Esophagus squamous epithelium (tissue), 5 donors: ENCODE results near the gene PRAC1. TPM values are rescaled to one million over a fixed set of nuclear protein-coding genes. Genes with fewer than 3 reads are reported as not detected.

ENCODE experiments used
- DNase-seq: peaks from one replicate; lab custom pipeline; 2025; lab: John Stamatoyannopoulos, UW
- H3K27ac ChIP-seq, 4 donors: fragments of 200-600 bp; sonication (generic); one replicate each; pipeline ENCODE4 v1.5.1; 2016 to 2019; ENCODE audit warnings: mild to moderate bottlenecking in 1 of 4
- H3K27me3 ChIP-seq, 4 donors: fragments of 200-600 bp; sonication (generic); 1 replicate in 3 of 4; 2 replicates in 1 of 4; pipeline versions ENCODE4 v1.5.1 to v1.6.0; 2017 to 2021; ENCODE audit warnings: antibody characterized with exemption in 1 of 4
- H3K36me3 ChIP-seq, 3 donors: fragments of 200-600 bp; sonication (generic); one replicate each; pipeline ENCODE4 v1.5.1; 2016 to 2019
- H3K4me1 ChIP-seq, 3 donors: fragments of 200-600 bp; sonication (generic); one replicate each; pipeline ENCODE4 v1.5.1; 2017 to 2019
- H3K4me3 ChIP-seq, 4 donors: fragments of 200-600 bp; sonication (generic); 1 replicate in 3 of 4; 2 replicates in 1 of 4; pipeline ENCODE4 v1.5.1; 2016 to 2019; ENCODE audit warnings: mild to moderate bottlenecking in 2 of 4, moderate library complexity in 1 of 4
- H3K9me3 ChIP-seq, 3 donors: fragments of 200-600 bp; sonication (generic); one replicate each; pipeline ENCODE4 v1.5.1; 2016 to 2019
- POLR2A ChIP-seq, 4 donors: fragments of 450-650 bp; IDR thresholded peaks; one replicate each; pipeline ENCODE4 v1.6.1; 2017; ENCODE audit warnings: antibody characterized with exemption in 4 of 4, mild to moderate bottlenecking in 4 of 4, moderate library complexity in 3 of 4
- WGBS, 2 donors: methylation state at CpG; one replicate each; pipeline ENCODE4 v1.1.5; 2018; 5-methylcytosine and 5-hydroxymethylcytosine counted together
- intact Hi-C: fragments of 100-400 bp; cut with DNase I; formaldehyde crosslinking; loops from one replicate; pipeline ENCODE4 v1.15.0; 2022
- total RNA-seq, 4 donors: library from RNA; depleted of rRNA; stranded (reverse); fragments of >200 nt; gene quantifications; one replicate each; pipeline ENCODE4 v1.1.0, GENCODE V29; 2016
- TF ChIP-seq, protein P1 (sequence below), 6 experiments: fragments of 450-650 bp in 4 of 6; fragments of 200-600 bp in 2 of 6; sonication (generic) in 2 of 6; IDR thresholded peaks; one replicate each; pipeline ENCODE4 v1.5.1; 2016 to 2019; ENCODE audit warnings: antibody characterized with exemption in 6 of 6, mild to moderate bottlenecking in 4 of 6, moderate library complexity in 4 of 6
- donor health status: DM: yes; HTN: yes; CAD: no.

Gene PRAC1
- total RNA-seq, 4 donors from 2014 or later: not detected

DNA sequence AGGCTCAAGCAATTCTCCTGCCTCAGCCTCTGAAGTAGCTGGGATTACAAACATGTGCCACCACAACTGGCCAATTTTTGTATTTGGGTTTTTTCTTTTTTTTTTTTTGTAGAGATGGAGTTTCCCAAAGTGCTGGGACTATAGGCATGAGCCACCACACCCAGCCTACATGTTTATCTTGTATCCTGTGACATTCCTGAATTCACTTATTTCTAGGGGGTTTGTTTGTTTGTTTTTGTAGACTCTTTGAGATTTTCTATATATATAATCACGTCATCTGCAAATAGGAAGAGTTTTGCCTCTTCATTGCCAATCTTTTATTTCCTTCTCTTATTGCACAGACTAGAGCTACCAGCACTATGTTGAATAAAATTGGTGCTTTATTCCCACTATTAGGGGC lies 29.1 kb downstream of the PRAC1 start:
- H3K9me3 ChIP-seq: peaks cover 0 to 5% (median 0%) of the 10 kb centered on the region in 3 donors
- no peak for TF ChIP-seq POLR2A (IDR thresholded peaks at IDR 0.05)
- TF ChIP-seq, protein P1, sequence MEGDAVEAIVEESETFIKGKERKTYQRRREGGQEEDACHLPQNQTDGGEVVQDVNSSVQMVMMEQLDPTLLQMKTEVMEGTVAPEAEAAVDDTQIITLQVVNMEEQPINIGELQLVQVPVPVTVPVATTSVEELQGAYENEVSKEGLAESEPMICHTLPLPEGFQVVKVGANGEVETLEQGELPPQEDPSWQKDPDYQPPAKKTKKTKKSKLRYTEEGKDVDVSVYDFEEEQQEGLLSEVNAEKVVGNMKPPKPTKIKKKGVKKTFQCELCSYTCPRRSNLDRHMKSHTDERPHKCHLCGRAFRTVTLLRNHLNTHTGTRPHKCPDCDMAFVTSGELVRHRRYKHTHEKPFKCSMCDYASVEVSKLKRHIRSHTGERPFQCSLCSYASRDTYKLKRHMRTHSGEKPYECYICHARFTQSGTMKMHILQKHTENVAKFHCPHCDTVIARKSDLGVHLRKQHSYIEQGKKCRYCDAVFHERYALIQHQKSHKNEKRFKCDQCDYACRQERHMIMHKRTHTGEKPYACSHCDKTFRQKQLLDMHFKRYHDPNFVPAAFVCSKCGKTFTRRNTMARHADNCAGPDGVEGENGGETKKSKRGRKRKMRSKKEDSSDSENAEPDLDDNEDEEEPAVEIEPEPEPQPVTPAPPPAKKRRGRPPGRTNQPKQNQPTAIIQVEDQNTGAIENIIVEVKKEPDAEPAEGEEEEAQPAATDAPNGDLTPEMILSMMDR (IDR thresholded peaks at IDR 0.05): no peak
- no peak for DNase-seq
- H3K27ac ChIP-seq: no peak overlapping the region
- H3K36me3 ChIP-seq: no peaks in the 10 kb centered on the region
- no peaks in the 10 kb centered on the region for H3K4me1 ChIP-seq
- 13 to 18% methylated on average over 1 of the region's 1 CpG for WGBS, 2 donors
- H3K4me3 ChIP-seq: no peak overlapping the region
- H3K27me3 ChIP-seq: peaks cover 0 to 74% (median 5%) of the 10 kb centered on the region in 4 donors
- intact Hi-C loops: no loop called here

DNA sequence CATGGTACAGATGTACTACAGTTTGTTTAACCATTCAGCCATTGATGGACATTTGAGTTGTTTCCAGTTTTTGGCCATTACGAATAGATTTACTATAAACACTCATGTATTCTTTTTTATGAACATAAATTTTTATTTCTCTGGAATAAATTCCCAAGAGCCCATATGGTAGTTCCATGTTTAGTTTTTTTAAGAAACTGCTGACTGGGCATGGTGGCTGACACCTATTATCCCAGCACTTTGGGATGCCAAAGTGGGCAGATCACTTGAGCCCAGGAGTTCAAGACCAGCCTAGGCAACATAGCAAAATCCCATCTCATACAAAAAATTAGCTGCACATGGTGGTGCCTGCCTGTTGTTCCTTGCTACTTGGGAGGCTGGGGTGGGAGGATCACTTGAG lies 30.3 kb downstream of the PRAC1 start:
- WGBS, 2 donors: 55 to 88% methylated on average over 1 of the region's 1 CpG
- H3K27me3 ChIP-seq: peaks cover 0 to 74% (median 5%) of the 10 kb centered on the region in 4 donors
- intact Hi-C loops: no loop called here
- H3K9me3 ChIP-seq: peaks cover 0 to 5% (median 0%) of the 10 kb centered on the region in 3 donors
- no peak overlapping the region for H3K4me3 ChIP-seq
- no peak overlapping the region for H3K27ac ChIP-seq
- no peak for DNase-seq
- H3K36me3 ChIP-seq: no peaks in the 10 kb centered on the region
- H3K4me1 ChIP-seq: no peaks in the 10 kb centered on the region
- no peak for TF ChIP-seq POLR2A (IDR thresholded peaks at IDR 0.05)
- TF ChIP-seq, protein P1 (IDR thresholded peaks at IDR 0.05): no peak

GRCh38 chr17:48690655-48691054 lies 31.7 kb downstream of the PRAC1 start:
- 75 to 80% methylated on average over 5 of the region's 5 CpGs for WGBS, 2 donors
- TF ChIP-seq POLR2A (IDR thresholded peaks at IDR 0.05): no peak
- TF ChIP-seq, protein P1 (IDR thresholded peaks at IDR 0.05): no peak

DNA sequence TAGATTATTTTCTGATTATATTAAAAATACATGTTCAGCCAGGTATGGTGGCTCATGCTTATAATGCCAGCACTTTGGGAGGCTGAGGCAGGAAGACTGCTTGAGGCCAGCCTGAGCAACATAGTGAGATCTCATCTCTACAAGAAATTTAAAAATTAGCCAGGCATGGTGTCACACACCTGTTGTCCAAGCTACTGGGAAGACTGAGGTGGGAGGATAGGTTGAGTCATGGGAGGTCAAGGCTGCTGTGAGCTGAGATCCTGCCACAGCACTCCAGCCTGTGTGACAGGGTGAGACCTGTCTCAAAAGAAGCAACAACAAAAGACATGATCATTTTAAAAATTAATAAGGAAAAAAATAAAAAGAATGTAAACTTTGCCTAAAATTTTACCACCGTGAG lies 40.7 kb downstream of the PRAC1 start:
- H3K27me3 ChIP-seq: peaks cover 0 to 96% (median 5%) of the 10 kb centered on the region in 4 donors
- H3K9me3 ChIP-seq: no peaks in the 10 kb centered on the region
- H3K4me3 ChIP-seq: no peak overlapping the region
- no peak for DNase-seq
- H3K4me1 ChIP-seq: peaks cover 0 to 10% (median 6%) of the 10 kb centered on the region in 3 donors
- 71 to 83% methylated on average over 1 of the region's 1 CpG for WGBS, 2 donors
- no peak overlapping the region for H3K27ac ChIP-seq
- H3K36me3 ChIP-seq: no peaks in the 10 kb centered on the region
- intact Hi-C loops: no loop called here
- TF ChIP-seq, protein P1 (IDR thresholded peaks at IDR 0.05): no peak
- no peak for TF ChIP-seq POLR2A (IDR thresholded peaks at IDR 0.05)

More at GRCh38 chr17:48690655-48691054, 31.7 kb downstream of the PRAC1 start:
- Histone ChIP-seq H3K4me3 (no peak overlapping the region), H3K9me3 (peaks cover 0 to 5% (median 0%) of the 10 kb centered on the region in 3 donors), H3K27ac (no peak overlapping the region), H3K36me3 (no peaks in the 10 kb centered on the region), H3K27me3 (peaks cover 0 to 71% (median 5%) of the 10 kb centered on the region in 4 donors), H3K4me1 (no peaks in the 10 kb centered on the region)
- intact Hi-C loops: no loop called here
- no peak for DNase-seq

DNA sequence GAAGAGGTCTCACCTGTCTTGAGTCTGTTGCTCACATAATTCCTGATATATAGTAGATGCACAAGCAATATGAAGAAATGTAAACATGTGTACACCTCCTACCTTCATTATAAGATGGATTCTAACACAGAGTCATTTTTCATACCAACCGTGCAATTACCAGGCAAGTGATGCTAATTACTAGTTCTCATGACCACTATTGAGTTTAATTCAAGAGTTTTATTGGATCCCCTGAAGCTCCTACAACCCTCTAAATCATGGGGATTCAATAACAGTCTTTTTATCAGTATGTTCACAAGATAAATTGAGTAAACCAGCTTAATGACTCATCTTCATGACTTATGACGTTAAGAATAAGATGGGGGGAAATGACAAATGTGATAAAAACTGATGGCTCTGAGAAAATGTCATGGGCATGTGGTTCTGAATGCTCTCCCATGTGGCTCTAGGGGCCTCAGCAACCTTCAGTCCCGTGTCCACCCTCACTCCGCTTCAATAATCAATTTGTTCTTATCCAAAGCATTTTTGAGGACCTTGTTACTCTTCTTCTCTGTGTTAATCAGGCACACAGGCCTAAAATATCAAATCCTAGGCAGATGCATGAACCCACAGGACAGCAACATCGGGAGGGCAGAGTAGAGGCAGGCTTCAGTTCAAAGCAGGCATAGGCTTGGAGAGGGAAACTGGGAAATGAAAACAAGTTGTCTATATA lies 42.8 kb downstream of the PRAC1 start:
- 72 to 86% methylated on average over 5 of the region's 5 CpGs for WGBS, 2 donors
- intact Hi-C loops: loop anchor here (10.0 kb wide), 2 partner anchors 115 to 365 kb away; no protein-coding TSS in a partner anchor

More for the DNA sequence above, 42.8 kb downstream of the PRAC1 start:
- H3K4me1 ChIP-seq: peaks cover 0 to 10% (median 6%) of the 10 kb centered on the region in 3 donors
- no peak for DNase-seq
- H3K36me3 ChIP-seq: no peaks in the 10 kb centered on the region
- TF ChIP-seq, protein P1 (IDR thresholded peaks at IDR 0.05): no peak
- no peak for TF ChIP-seq POLR2A (IDR thresholded peaks at IDR 0.05)
- no peak overlapping the region for H3K27ac ChIP-seq
- H3K27me3 ChIP-seq: peaks cover 0 to 95% (median 5%) of the 10 kb centered on the region in 4 donors
- no peak overlapping the region for H3K4me3 ChIP-seq
- no peaks in the 10 kb centered on the region for H3K9me3 ChIP-seq
